GM18861 (cell line): ENCODE results near the gene HTR3A.

Experiments
- ATAC-seq: cut with Tn5 transposase; IDR thresholded peaks from one replicate; pipeline ENCODE4 v1.9.1; 2021; ENCODE audit not compliant: unreplicated experiment

The HTR3A gene

DNA sequence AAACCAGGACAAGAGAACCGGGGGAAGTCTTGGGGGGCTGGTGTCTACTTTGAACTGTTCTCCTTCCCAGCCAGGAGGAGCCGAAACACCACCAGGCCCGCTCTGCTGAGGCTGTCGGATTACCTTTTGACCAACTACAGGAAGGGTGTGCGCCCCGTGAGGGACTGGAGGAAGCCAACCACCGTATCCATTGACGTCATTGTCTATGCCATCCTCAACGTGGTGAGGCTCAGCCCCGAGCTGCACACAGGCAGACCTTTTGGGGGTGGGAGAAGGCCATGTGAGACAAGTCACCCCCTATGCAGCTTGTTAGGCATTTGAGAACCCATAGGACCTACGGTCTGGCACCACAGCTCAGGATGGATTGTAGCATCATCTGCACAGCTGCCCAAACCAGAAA lies 2.8 kb downstream of the HTR3A start:
- ATAC-seq = no peak

DNA sequence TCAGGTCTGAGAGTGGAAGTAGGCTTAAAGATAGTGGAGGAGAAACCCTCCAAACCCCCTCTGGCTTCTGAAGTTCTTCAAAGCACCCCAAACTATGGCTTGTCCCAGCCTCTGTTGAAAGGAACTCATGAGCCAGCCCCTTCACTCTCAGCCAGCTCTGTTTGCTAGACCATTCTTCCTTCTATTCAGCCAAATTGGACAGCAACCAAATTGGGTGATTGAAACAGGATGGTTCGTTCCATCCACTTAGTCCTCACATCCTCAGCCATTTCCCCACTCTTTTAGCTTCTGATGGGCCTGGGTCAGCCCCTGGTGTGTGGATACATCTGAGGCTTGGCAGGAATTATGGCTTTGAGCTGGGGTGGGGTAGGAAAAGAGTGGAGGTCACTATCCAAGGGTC lies 4.5 kb downstream of the HTR3A start:
- no peak for ATAC-seq

DNA sequence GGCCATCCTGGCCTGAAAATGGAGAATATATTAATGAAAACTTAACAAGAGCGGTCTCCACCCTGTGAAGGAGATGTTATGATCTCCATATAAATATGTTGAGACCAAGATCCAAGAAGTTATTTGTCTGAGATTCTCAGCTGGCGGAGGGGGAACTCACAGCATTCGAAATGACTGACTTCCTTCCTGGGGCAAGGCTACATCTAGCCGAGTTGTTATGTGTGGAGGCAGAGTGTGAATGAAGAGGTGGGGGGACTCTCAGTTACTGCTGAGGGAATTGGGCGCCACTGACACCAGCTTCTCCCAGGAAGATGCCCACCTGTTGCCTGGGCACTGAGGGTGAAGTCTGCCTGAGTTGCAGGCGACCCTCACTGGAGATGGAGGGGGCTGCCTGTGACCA lies 5.9 kb downstream of the HTR3A start:
- no peak for ATAC-seq

DNA sequence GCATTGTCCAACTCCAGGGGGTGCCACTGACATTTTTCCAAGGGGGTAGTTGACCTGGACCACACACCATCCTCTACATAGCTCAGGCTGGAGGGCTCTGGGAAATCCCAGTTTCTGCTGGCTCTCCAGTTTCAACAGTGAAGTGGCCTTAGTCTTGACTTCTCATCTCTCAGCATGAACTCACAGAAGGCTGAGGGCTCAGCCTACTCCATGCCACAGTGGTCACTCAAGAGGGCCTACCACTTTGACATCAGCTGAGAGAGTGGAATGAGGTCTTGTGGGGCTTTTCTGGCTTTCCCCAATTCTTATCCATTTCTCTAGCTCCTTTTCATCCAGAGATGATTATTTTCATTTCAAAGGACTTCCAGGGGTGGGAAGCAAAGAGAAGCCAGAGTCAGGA lies 7.4 kb downstream of the HTR3A start:
- ATAC-seq = no peak

DNA sequence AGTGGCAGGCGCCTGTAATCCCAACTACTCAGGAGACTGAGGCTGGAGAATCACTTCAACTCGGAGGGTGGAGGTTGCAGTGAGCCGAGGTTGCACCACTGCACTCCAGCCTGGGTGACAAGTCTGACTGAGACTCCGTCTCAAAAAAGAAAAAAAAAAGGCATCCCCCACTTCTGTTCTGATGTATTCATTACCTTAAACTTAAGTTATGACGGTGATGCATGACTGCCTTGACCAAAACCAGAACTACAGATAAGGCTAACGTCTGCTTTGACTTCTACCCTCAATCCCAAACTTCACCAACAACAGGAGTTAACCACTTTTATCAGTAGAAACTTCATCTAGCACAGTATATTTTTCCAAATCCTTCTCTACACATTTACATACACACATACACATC lies 9.9 kb downstream of the HTR3A start:
- ATAC-seq = no peak

DNA sequence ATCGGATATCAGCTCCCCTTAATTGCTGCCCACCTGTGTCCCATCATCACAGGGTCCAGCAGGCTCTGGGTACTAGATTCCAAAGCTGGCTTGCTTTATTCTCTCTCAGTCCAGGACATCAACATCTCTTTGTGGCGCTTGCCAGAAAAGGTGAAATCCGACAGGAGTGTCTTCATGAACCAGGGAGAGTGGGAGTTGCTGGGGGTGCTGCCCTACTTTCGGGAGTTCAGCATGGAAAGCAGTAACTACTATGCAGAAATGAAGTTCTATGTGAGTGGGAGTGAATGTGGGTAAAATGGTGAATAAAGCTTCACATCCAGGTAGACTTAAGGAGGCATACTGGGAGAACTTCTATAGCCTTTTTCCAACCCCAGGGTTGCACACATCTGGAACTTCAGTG lies 11.0 kb downstream of the HTR3A start:
- no peak for ATAC-seq

DNA sequence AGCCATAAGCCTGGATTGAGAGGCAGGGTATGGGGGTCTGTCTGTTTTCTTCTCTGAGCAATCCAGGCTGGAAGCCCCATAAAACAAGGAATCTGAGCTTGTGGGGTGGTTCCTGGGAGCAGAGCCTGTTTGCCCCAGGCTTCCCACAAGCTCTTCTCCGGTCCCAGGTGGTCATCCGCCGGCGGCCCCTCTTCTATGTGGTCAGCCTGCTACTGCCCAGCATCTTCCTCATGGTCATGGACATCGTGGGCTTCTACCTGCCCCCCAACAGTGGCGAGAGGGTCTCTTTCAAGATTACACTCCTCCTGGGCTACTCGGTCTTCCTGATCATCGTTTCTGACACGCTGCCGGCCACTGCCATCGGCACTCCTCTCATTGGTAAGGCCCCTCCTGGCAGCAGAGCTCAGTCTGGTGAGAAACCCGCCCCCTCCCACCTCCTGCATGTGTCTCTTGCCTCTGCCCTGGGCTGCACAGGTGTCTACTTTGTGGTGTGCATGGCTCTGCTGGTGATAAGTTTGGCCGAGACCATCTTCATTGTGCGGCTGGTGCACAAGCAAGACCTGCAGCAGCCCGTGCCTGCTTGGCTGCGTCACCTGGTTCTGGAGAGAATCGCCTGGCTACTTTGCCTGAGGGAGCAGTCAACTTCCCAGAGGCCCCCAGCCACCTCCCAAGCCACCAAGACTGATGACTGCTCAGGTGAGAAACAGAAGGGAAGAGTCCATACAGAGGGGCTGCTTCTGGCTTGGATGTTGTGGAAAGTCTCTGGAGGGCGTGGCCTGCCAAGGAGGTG lies 11.6 kb downstream of the HTR3A start:
- ATAC-seq = no peak

DNA sequence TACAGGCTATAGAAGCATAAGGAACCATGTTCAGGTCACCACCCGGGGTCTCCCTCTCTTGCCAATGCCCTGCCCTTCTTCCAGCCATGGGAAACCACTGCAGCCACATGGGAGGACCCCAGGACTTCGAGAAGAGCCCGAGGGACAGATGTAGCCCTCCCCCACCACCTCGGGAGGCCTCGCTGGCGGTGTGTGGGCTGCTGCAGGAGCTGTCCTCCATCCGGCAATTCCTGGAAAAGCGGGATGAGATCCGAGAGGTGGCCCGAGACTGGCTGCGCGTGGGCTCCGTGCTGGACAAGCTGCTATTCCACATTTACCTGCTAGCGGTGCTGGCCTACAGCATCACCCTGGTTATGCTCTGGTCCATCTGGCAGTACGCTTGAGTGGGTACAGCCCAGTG lies 14.5 kb downstream of the HTR3A start:
- ATAC-seq = no peak

DNA sequence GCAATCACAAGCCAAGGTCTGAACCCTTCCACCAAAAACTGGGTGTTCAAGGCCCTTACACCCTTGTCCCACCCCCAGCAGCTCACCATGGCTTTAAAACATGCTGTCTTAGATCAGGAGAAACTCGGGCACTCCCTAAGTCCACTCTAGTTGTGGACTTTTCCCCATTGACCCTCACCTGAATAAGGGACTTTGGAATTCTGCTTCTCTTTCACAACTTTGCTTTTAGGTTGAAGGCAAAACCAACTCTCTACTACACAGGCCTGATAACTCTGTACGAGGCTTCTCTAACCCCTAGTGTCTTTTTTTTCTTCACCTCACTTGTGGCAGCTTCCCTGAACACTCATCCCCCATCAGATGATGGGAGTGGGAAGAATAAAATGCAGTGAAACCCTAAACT lies 15.0 kb downstream of the HTR3A start:
- ATAC-seq = no peak

DNA sequence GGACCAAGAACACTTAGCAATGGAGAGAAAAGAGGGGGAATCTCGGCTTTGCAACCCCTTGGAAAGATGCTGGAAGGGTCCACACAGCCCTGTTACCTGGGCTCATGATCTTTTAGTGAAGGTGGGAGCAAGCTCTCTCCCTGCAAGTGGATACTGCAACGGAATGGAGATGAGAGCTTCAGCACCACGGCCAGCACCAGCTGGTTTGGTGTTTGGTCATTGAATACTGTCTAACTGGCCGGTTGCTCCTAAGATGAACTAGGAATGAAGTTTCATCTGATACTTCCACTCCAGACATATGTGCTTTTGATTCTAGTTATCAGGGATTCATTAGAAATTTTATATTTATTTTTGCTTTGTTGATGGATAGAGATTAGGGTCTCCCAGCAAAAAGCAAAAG lies 16.3 kb downstream of the HTR3A start:
- ATAC-seq = no peak

DNA sequence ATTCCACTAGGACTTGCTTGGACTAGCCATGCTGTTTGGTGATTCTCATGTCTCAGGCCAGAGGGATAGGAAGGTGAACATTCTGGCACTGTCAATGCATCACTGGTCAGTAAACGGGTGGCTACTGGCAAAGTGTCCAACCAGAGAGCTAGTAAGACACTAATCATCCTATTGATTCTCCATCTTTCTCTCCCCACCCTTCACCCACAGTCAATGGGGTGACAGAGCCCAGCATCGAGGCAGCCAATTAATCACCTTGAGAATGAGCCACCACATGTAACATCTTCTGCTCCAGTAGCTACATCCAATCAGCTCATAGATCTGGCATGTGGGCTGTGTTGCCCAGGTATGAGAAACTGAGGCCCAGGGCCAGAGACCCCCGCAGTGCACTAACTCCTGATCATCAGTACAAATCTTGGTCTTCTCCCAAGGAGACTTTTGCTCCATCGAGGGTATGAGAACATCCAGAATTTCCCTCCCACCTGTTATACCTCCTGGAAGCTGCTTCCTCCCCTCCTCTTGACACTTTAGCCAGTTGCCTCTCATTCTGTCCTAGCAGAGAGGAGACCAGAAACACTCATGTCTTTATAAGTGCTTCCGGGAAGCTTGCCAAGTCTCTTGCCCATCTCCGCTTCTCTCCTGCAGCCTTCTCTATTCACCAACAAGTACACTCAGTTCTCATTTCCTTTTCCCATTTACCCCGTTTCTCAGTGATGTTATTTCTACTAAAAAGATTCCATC lies 17.0 kb downstream of the HTR3A start:
- ATAC-seq = no peak

DNA sequence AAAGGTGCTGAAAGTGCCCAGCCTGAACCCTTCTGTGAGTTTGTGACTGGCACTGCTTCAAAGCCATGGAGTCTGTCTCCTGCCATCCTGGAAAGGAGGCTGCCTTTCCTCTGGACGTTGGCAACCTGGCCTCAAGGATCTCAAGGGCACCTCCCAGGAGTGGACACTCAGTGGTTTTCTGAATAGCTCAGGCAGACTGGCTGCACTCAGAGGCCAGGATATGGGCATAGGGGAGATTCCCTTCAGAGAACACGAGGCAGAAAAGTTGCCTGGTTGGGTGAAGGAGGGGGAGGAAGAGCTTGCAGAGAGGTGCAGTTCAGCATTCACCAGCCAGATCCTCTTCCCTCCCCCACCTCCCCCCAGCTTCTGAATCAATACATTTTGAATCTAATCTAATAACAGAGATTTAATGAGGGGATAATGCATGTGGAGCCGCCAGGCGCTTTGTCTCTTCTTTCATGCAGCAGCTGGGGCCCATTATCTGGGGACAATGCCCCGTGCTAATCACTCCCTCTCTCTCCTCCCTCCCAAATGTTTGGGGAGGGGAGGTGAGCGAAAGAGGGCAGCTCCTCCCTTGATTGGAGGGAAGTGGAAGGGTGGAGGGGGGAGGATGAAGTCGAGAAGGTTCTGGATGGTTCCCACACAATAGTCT lies 17.7 kb downstream of the HTR3A start:
- no peak for ATAC-seq

DNA sequence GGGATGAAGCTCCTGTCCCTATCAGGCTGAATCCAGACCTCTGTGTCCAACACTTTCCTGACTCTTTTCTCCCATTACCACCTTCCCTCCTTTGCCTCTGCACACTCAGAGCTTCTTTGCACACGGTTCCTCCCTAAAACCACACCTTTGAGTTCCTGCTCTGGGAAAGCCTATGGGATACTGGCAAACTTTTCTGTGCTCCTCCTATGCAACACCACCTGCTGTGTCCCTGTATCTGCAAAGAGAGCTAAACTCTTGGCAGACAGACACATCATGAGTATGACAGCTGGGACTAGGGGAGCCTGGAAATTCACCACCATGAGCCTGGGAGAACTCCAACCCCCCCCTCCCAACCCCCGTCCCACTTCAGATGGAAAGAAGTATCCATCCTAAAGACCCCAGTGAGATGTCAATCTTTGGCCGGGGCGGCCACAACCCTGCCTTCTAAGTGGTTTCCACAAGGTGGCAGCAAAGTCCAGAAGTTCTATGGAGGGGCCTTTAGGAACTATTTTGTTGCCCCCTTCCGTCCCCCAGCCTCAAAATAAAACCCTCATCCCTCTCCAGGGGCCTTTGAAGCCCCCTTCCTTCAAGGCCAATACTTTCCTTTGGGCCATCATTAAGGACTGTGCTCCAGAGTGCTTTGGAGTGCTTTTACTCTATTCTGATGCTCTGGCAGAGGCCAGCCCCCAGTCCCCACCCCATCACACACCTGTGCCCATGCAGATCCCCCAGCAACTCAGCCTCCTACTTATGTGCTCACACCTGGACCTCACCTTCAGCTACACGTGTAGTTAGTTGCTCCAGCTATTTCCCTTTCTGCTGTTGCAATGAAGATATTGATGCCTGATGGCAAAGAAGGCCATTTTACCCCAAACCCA lies 19.4 kb downstream of the HTR3A start:
- no peak for ATAC-seq

DNA sequence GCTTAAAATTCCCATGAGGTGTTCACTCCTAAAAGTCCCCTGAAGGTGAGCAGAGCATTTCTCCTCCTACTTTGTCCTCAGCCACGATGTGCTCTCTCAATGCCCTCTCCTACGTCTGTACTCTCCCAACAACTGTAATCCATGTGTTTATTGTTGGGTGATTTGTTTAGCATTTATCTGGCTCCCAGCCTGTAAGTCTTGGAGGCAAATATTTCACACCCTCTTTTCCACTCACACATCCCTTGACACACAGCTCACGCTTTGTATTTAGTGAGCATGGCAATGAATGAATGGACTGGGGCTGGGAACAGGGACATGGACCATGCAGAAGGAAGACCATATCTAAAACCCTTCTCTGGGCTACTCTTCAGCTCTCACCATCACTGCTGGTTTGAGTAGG lies 22.6 kb downstream of the HTR3A start:
- ATAC-seq = no peak

DNA sequence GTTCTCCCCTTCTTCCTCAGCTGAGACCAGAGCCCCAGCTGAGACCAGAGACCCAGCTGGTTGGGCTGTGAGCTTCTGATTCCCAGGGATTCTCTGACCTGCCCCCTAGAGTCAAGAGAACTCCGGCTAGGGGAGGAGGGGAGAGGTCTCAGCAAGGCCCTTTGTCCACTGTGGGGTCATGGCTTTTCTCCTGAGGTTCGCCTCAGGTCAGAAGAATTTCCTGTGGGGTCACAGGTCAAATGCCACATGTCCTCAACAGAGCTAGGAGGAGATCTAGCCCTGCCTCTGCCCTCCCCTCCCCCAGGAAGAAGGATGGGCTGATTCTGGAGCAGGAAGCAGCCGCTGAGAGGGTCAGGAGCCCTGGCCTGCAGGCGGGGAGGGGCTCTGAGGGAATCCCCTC lies 23.7 kb downstream of the HTR3A start:
- no peak for ATAC-seq

DNA sequence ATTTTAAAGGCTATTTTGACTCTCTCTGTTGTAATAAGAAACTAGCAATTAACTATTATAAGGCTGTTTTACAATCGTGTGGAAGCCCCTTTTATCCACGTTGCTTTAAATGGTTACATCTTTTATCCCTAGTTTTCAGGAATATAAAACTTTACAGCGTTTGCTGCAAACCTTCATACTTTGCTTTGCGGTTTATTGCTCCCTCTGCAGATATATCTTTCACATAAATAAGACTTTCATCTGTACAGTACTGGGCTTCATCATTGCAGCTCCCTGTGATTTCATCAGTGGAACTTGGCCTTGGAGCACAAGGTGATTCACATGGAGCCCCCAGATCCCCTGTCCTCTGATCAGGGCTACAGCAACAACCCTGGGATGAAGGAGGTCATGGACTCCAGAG lies 25.6 kb downstream of the HTR3A start:
- ATAC-seq = no peak

DNA sequence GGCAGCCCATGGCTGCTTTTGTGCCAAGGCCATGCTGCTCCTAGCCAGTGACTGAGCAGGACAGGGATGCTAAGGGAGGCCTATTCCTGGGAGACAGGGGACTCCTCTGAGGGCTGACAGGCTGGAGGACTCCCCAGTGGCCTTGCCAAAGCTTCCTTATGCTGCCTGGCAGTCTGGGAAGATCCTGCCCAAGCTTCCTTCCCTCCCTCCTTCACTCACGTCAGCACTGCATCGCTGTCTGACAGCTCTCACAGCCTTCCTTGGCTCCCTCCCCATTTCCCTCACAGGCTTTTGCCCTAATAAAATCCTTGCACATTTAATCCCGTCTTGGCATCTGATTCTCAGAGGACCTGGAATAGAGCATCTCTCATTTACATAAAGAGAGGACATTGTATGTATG lies 26.5 kb downstream of the HTR3A start:
- no peak for ATAC-seq

DNA sequence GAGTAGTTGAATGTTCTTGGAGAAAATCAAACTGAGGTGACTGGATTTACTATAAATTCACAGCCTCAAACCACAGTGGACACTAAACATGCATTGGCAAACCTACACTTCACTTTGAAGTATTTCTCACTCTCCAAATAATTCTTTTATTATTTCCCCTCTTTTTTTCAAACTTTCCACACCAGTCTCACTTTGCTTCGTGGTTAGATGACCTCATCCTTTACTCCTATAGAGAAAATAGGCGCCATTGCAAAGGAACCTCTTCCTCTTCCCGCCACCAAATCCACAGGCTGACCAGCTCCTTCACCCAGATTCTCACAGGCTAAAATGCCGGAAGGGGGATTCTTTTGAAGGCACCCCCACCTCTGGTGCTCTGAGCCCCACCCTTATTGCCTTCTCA lies 33.4 kb downstream of the HTR3A start:
- ATAC-seq = no peak

DNA sequence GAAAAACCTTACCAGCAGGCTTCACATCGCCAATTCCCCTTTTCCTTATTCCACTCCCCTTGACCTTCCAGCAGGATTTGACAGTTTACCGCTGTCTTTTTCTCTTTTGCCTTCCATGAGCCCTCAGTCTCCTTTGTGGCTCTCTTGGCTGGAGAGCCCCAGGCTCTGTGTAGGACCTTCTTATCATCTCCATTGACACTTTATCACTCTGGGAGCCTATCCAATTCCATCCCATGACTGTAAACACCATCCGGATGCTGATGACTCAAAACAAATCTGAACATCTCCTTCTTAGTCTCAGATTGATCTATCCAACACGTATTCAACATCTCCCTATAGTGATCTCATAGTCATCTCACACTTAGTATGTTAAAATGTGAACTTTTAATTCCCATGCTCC lies 36.0 kb downstream of the HTR3A start:
- ATAC-seq = no peak

DNA sequence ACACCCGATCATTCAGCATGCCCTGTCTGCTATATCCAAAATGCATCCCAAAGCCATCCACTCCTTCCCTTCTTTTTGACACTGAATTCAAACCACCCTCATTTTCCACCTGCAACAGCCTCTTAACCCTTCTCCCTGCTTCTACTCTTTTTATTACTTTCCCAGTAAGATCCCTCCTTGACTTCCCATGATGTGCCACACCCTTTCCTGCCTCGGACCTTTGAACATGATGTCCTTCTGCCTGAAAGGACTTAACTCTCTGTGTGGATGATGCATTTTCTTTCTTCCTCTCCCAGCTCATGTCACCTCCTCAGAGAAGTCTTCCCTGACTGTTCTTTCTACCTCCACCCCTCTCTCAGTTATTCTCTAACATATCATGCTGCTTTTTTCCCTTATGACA lies 36.5 kb downstream of the HTR3A start:
- no peak for ATAC-seq

DNA sequence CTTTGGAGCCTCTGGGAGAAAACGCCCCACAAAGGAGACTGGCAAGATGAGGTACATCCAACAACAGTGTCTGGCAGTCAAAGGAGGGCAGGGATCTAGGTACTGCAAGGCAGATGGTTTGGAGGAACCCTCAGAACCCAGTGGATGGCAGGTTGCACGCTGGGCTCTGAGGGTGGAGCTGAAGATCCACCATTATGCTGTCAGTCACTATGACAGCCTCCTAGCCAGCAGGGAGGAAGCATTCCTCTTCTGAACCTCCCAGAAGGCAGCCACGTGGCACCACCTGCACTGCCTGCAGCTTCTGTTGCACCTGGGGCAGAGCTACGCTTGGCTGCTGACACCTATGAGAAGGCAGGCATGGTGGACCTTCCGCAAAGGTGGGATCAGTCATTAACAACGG lies 40.2 kb downstream of the HTR3A start:
- no peak for ATAC-seq
